Peyer's patch (tissue), 4 donors: Measurements from ENCODE around the gene ZNF775.

ENCODE experiments used
- CTCF ChIP-seq, 6 experiments: fragments of 450-650 bp in 4 of 6; fragments of 200-600 bp in 2 of 6; sonication (generic) in 1 of 6; IDR thresholded peaks; one replicate each; pipeline ENCODE4 v1.5.1; 2017 to 2019; ENCODE audit warnings: antibody characterized with exemption in 6 of 6, mild to moderate bottlenecking in 3 of 6, moderate library complexity in 1 of 6
- POLR2A ChIP-seq, 2 donors: fragments of 450-650 bp; IDR thresholded peaks; one replicate each; pipeline ENCODE4 v1.5.1; 2017; ENCODE audit warnings: antibody characterized with exemption in 2 of 2, mild to moderate bottlenecking in 2 of 2, moderate library complexity in 2 of 2

DNA sequence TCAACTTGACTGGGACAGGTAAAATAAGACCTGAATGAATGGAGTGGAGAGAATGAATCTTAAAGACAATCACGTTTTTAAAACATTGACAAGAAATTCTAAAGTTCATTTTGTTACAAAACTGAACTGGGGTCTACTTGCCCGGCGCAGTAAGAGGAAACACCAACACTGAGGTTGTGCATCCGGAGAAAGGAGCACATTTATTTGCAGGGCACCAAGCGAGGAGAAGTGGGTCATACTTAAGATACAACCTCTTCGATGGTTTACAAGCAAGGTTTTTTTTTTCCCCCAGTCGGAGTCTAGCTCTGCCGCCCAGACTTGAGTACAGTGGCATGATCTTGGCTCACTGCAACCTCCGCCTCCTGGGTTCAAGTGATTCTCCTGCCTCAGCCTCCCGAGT is 13.9 kb upstream of the ZNF775 start:
- no peak for TF ChIP-seq CTCF (IDR thresholded peaks at IDR 0.05)
- no peak for TF ChIP-seq POLR2A (IDR thresholded peaks at IDR 0.05)
